HepG2 (cell line): ENCODE data around the gene STK25. TPM values are rescaled to one million over a fixed set of nuclear protein-coding genes. Genes with fewer than 3 reads are reported as not detected.
A peak's percentile ranks its signal among the peaks of the same experiment; 100 is the strongest.

Experiments
- ETV6 ChIP-seq: sonication (generic); formaldehyde crosslinking; conservative IDR thresholded peaks from 2 replicates; pipeline ENCODE4 v1.4.0; 2020; ENCODE audit warnings: missing genetic modification reagents
- GFI1 ChIP-seq: sonication (generic); formaldehyde crosslinking; IDR thresholded peaks from 2 replicates; pipeline ENCODE4 v1.5.0; 2020; ENCODE audit warnings: missing genetic modification reagents, mild to moderate bottlenecking, borderline replicate concordance
- NFE2L1 ChIP-seq: sonication (generic); formaldehyde crosslinking; IDR thresholded peaks from 2 replicates; pipeline ENCODE4 v1.4.0; 2020; ENCODE audit warnings: missing genetic modification reagents, mild to moderate bottlenecking, borderline replicate concordance
- RXRA ChIP-seq: sonication (generic); formaldehyde crosslinking; IDR thresholded peaks from 2 replicates; pipeline ENCODE4 v1.5.1; 2020; ENCODE audit warnings: missing genetic modification reagents
- STAG1 ChIP-seq: sonication (generic); formaldehyde crosslinking; IDR thresholded peaks from 2 replicates; pipeline ENCODE4 v1.4.0; 2020; ENCODE audit warnings: missing genetic modification reagents
- TAF15 ChIP-seq: fragments of 200-400 bp; formaldehyde crosslinking; IDR thresholded peaks from one replicate; pipeline ENCODE4 v1.6.1; 2018; ENCODE audit warnings: mild to moderate bottlenecking, low read depth, low read length; ENCODE audit not compliant: poor library complexity, severe bottlenecking
- THYN1 ChIP-seq: sonication (generic); formaldehyde crosslinking; IDR thresholded peaks from 2 replicates; pipeline ENCODE4 v1.8.1; 2023; ENCODE audit warnings: low read depth, mild to moderate bottlenecking, moderate library complexity, missing genetic modification reagents, borderline replicate concordance
- YEATS4 ChIP-seq: sonication (generic); formaldehyde crosslinking; IDR thresholded peaks from 2 replicates; pipeline ENCODE4 v1.4.0; 2020; ENCODE audit warnings: missing genetic modification reagents, borderline replicate concordance
- ZFAT ChIP-seq: sonication (generic); formaldehyde crosslinking; conservative IDR thresholded peaks from 2 replicates; pipeline ENCODE4 v1.8.1; 2023; ENCODE audit warnings: missing genetic modification reagents, inconsistent platforms
- ZFP36L2 ChIP-seq: sonication (generic); formaldehyde crosslinking; IDR thresholded peaks from 2 replicates; pipeline ENCODE4 v1.4.0; 2020; ENCODE audit warnings: missing genetic modification reagents
- ZNF276 ChIP-seq: sonication (generic); formaldehyde crosslinking; IDR thresholded peaks from 2 replicates; pipeline ENCODE4 v1.4.0; 2020; ENCODE audit warnings: mild to moderate bottlenecking, low read depth, missing genetic modification reagents
- ZNF407 ChIP-seq: sonication (generic); formaldehyde crosslinking; IDR thresholded peaks from one replicate; pipeline ENCODE4 v1.5.1; 2020; ENCODE audit warnings: mild to moderate bottlenecking, missing genetic modification reagents; ENCODE audit errors: not compliant biosample characterization
- ZNF687 ChIP-seq: sonication (generic); formaldehyde crosslinking; IDR thresholded peaks from 2 replicates; pipeline ENCODE4 v1.5.1; 2020; ENCODE audit warnings: mild to moderate bottlenecking, missing genetic modification reagents, moderate library complexity
- polyA plus RNA-seq, 8 experiments: library from polyadenylated mRNA; depleted of rRNA in 3 of 8; stranded (reverse) in 7 of 8; unstranded in 1 of 8; fragments of >200 nt; fragmentation: Illumina TruSeq in 4 of 8; extraction: Trizol in 4 of 8; gene quantifications; 2 replicates each; pipeline versions ENCODE4 v1.2.1 to v1.2.3, GENCODE V29; 2011 to 2016; ENCODE audit warnings: low read depth in 4 of 8, missing spikeins in 1 of 8, mixed read lengths in 1 of 8; ENCODE audit not compliant: insufficient read depth in 1 of 8
- total RNA-seq, 5 experiments: library from RNA; depleted of rRNA; stranded (reverse); fragments of >200 nt; fragmentation: Illumina TruSeq; extraction: Trizol; gene quantifications; 2 replicates each; pipeline ENCODE4 v1.2.3, GENCODE V29; 2016; ENCODE audit warnings: low read depth in 1 of 5

STK25 gene
- total and polyA plus RNA-seq, 2 of the 13 experiments (the other 11 are each of a cell fraction or from before 2014, with no cell fraction given), result 177 to 481 TPM

- TF ChIP-seq ZNF407 (CRISPR knock-in tag) (no peak), STAG1 (CRISPR knock-in tag) (no peak; the same call in 1 of the 2 replicates), ZFP36L2 (CRISPR knock-in tag) (no peak), ZNF687 (CRISPR knock-in tag) (peak; percentile 85), ZFAT (CRISPR knock-in tag) (no peak), TAF15 (no peak), GFI1 (CRISPR knock-in tag) (no peak), RXRA (CRISPR knock-in tag) (peak; percentile 44; the same call in 1 of the 2 replicates), YEATS4 (CRISPR knock-in tag) (no peak), ZNF276 (CRISPR knock-in tag) (no peak), ETV6 (CRISPR knock-in tag) (no peak), THYN1 (CRISPR knock-in tag) (no peak), NFE2L1 (no peak)
Observed at GRCh38 chr2:241479026-241479898, 29.1 kb downstream of the STK25 start (continued).
